ENCODE results near the gene CYP4F11. TPM values are rescaled to one million over a fixed set of nuclear protein-coding genes. Genes with fewer than 3 reads are reported as not detected.

The CYP4F11 gene
- total and polyA plus RNA-seq, 2 of the 13 experiments (the other 11 are each of a cell fraction or from before 2014, with no cell fraction given): 7.8 to 8.4 TPM

- Histone ChIP-seq H3K36me3 (replicated peaks in 1 of 2; ENCODE audit: control insufficient read depth in 1 of 2, insufficient read depth in 2 of 2, low read length in 2 of 2) (no peaks in the 10 kb centered on the region), H4K20me1 (ENCODE audit: insufficient read depth, low read length) (no peaks in the 10 kb centered on the region), H3K27me3 (ENCODE audit: control insufficient read depth in 1 of 2, insufficient read depth in 2 of 2, low read length in 2 of 2) (no peaks in the 10 kb centered on the region; a peak in 1 of 5 replicates), H3K79me2 (ENCODE audit: insufficient read depth, low read length) (no peaks in the 10 kb centered on the region), H2AFZ (ENCODE audit: low read length) (no peak overlapping the region), H3K4me3 (replicated peaks in 1 of 3; ENCODE audit: insufficient read depth in 1 of 3, low read depth in 2 of 3, low read length in 3 of 3) (no peak overlapping the region), H3K9ac (ENCODE audit: insufficient read depth, low read depth, low read length) (no peak overlapping the region), H3K27ac (ENCODE audit: extremely low read length, insufficient read depth, low read length) (no peak overlapping the region), H3K4me2 (ENCODE audit: low read depth, low read length) (no peak overlapping the region), H3K9me3 (ENCODE audit: low read length) (peaks cover 2% of the 10 kb centered on the region; the same call in 1 of the 2 replicates), H3K4me1 (ENCODE audit: insufficient read depth, low read length) (no peaks in the 10 kb centered on the region)
- 23% methylated on average over 10 of the region's 10 CpGs for WGBS (ENCODE audit: low lambda C conversion rate)
- ChIA-PET CTCF (ENCODE audit: low intra/inter-chr PET ratio, low total read pairs) (no interaction called here), POLR2A (no interaction called here)
- intact Hi-C loops (cut with micrococcal nuclease; ENCODE audit: unreplicated experiment) (no loop called here), in situ Hi-C loops (cut with HindIII; ENCODE audit: extremely low pct_ligation_motif_present, low pct_unique_long_range_greater_than_20kb) (no loop called here)
- no TSS peak for BruUV-seq (replicated peaks)
- DNase-seq (ENCODE audit: low spot score) (no peak), ATAC-seq (no peak), FAIRE-seq (no peak)
- TF ChIP-seq KLF15 (CRISPR knock-in tag; IDR thresholded peaks at IDR 0.05; ENCODE audit: borderline replicate concordance): no peak
- no peak for TF ChIP-seq PRDM10 (CRISPR knock-in tag; IDR thresholded peaks at IDR 0.05; ENCODE audit: low read depth)
- TF ChIP-seq ZNF687 (CRISPR knock-in tag; IDR thresholded peaks at IDR 0.05): no peak
- no peak for TF ChIP-seq MLXIP (CRISPR knock-in tag; IDR thresholded peaks at IDR 0.05; ENCODE audit: borderline replicate concordance)
- TF ChIP-seq TOPORS (CRISPR knock-in tag; IDR thresholded peaks at IDR 0.05): no peak
- TF ChIP-seq AGO2 (optimal IDR thresholded peaks at IDR 0.05; ENCODE audit: low read depth, low read length): no peak
- TF ChIP-seq GFI1 (CRISPR knock-in tag; IDR thresholded peaks at IDR 0.05; ENCODE audit: borderline replicate concordance): no peak
- no peak for TF ChIP-seq ATM (IDR thresholded peaks at IDR 0.05; ENCODE audit: borderline replicate concordance)
- TF ChIP-seq ZNF878 (CRISPR knock-in tag; IDR thresholded peaks at IDR 0.05): no peak
These were observed 42.7 kb upstream of the CYP4F11 start for GRCh38 chr19:15976836-15977689.

Measured in HepG2 (cell line).